ENCODE measurements around the gene PSG11. TPM values are rescaled to one million over a fixed set of nuclear protein-coding genes. Genes with fewer than 3 reads are reported as not detected.

Gene PSG11
- total RNA-seq = not detected in 2 replicates

DNA sequence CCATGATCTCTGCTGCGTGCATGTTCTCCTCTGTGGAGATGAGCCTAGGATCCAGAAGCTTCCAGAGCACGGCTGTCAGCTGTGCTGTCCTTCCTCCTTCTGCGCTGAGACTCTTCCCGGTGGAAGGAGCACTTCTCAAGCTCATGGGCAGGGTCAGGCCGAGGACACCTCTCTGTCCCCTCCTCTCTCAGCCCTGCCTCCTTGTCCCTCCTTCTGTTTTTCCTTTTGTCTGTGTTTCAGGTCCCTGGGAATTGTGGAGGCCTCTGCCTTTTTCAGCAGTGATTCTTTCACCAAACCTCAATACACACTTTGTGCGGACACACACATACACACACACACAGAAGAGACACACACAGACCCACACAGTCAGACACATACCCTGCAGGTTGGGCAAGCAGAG, at the start of gene PSG11:
TSS of gene PSG11 (minus strand) at position 101 of the 400 bp plus-strand sequence. CDS start at position 4, 97 bp downstream.

Other genes with a start within 250 kb of the PSG11 start
- not detected in 2 replicates for gene PSG1, start 146.8 kb downstream of the PSG11 start, total RNA-seq
- gene PSG6, start 108.6 kb downstream of the PSG11 start, total RNA-seq = not detected in 2 replicates
- gene PSG7, start 89.3 kb downstream of the PSG11 start, total RNA-seq = not detected in 2 replicates
- gene PSG2, start 56.2 kb upstream of the PSG11 start, total RNA-seq = not detected in 2 replicates
- not detected in 2 replicates for gene PSG5, start 160.1 kb upstream of the PSG11 start, total RNA-seq
- 0.12 TPM in 1 of 2 replicates, not detected in the other for gene PSG4, start 179.2 kb upstream of the PSG11 start, total RNA-seq
- gene PSG9, start 243.1 kb upstream of the PSG11 start, total RNA-seq = not detected in 2 replicates

Measured in pericardium fibroblast (primary cell).